Erythroblast (primary cell): ENCODE measurements around the gene FAM185A.
"Not testable (repeated sequence)": the region's sequence is repeated elsewhere in the genome, so short reads cannot be mapped to it uniquely, and the experiment has no call there.

Source experiments
- GATA1 ChIP-seq: IDR thresholded peaks from 2 replicates; pipeline ENCODE4 v1.6.1; 2011; ENCODE audit warnings: low read depth, mild to moderate bottlenecking, control low read depth, low read length, moderate library complexity
- POLR2A ChIP-seq: IDR thresholded peaks from 2 replicates; pipeline ENCODE4 v1.6.1; 2011; ENCODE audit warnings: mild to moderate bottlenecking, low read length

DNA sequence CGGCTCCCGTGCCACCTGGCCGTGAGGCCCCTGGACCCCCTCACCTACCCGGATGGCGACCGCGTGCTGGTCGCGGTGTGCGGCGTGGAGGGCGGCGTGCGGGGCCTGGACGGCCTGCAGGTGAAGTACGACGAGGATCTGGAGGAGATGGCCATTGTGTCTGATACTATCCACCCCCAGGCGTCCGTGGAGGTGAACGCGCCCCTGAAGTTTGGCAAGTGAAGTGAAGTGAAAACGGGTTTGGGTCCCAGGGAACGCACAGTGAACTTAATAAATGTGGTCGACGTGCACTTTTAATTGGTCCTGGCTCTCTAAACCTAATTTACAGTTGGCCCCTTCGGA lies 617 bp downstream of the FAM185A start:
- not testable (repeated sequence) for TF ChIP-seq POLR2A, GATA1
